Hindlimb muscle (tissue), 1 donor: Measurements from ENCODE around the gene GPC1. TPM values are rescaled to one million over a fixed set of nuclear protein-coding genes. Genes with fewer than 3 reads are reported as not detected.

ENCODE experiments used
- DNase-seq: peaks from one replicate; pipeline ENCODE4 v3.0.0-alpha.2; 2013
- polyA plus RNA-seq: library from polyadenylated mRNA; unstranded; fragments of 120-200 nt; gene quantifications from one replicate; pipeline ENCODE4 v1.2.1, GENCODE V29; 2013; ENCODE audit not compliant: insufficient read length

Gene GPC1
- polyA plus RNA-seq, 1 donor, result 149 TPM

- no peak for DNase-seq
Measured at GRCh38 chr2:240501531-240501991, 66.1 kb downstream of the GPC1 start.

- no peak for DNase-seq
Measured at GRCh38 chr2:240502059-240502429, 66.6 kb downstream of the GPC1 start.

- DNase-seq, result no peak
Measured at GRCh38 chr2:240502430-240503121, 67.1 kb downstream of the GPC1 start.

GRCh38 chr2:240503375-240503774 lies 67.9 kb downstream of the GPC1 start:
- DNase-seq, result no peak

DNA sequence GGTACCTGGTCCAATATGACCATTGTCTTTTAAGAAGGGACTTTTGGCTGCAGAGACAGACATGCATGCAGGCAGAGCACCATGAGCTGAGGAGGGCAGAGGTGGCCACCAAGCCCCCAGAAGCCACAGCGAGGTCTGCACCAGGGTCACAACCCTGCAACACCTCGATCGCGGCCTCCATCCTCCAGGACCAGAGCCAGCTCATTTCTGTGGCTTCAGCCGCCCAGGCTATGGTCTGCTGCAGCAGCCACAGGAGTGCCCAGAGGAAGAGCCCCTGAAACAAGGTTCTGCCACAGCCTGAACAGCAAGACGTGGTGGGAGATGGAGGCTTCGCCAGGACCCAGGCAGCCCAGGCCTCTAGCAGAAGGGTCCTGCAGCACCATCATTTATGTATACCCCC lies 68.4 kb downstream of the GPC1 start:
- no peak for DNase-seq

- no peak for DNase-seq
Measured at GRCh38 chr2:240505910-240506309, 70.4 kb downstream of the GPC1 start.

DNA sequence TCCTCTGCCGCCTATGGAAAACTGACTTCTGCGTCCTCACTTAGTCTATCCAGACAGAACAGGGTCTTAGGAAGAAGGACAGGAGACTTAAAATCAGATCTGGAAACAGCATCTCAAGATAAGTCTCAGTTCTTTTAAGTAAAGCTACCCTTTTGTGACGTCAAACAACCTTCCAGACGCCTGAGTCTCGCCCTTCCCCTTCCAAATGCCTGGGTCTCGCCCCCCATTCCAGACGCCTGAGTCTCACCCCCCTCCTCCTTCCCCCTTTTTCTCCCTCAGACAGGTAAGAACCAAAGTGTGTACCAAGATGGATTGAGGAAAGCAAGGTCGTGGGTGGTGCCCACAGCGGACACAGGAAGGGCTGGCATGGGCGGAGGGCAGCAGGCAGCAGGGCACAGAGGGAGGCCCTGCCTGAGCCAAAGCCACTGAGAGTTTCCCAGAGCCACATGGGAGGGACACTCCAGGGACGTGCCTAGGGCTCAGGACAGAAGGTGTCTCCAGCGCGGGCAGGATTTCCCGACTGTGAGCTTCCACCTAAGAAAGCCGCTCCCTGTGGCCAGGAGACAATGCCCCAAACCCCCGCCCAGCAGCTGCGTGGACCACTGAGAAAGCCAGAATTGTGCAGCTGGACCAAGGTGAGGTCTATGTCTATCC lies 71.1 kb downstream of the GPC1 start:
- DNase-seq, result no peak

- no peak for DNase-seq
Measured at GRCh38 chr2:240507060-240507777, 71.8 kb downstream of the GPC1 start.

- no peak for DNase-seq
Measured at GRCh38 chr2:240507778-240508251, 72.4 kb downstream of the GPC1 start.

GRCh38 chr2:240508832-240509545 lies 73.5 kb downstream of the GPC1 start:
- DNase-seq, result no peak

- no peak for DNase-seq
Measured at GRCh38 chr2:240509667-240510512, 74.4 kb downstream of the GPC1 start.

DNA sequence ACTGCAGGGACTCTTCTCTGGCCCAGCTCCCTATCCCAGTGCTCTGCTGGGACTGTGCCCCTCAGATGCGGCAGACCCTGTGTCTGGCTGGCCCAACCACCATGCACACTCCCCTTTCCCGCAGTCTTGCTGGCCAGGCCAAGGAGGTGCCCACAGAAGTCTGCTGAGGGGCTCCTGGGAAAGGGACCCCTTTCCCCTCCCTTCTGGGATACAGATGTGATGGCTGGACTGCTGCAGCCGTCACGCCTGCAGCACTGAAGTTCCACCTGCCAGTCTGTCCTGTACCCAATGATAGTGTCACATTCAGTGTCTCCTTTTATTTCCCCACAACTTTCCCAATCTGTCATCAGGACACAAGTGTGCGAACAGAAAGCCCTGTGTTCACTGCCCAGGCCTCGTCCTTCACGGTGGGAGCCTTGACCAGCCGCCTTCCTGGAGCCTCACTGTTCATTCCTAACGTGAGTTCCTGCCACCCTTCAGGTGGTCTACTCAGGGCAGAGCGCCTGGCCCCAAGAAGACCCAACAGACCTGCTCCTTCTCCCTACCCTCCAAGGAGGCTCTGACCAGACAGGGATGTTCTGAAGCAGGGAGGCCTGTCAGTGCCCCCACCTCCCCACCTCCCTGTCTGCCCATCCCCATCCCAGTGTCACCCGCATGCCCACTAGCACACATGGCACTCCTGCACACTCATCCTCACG lies 75.2 kb downstream of the GPC1 start:
- DNase-seq, result no peak

GRCh38 chr2:240511351-240512108 lies 76.1 kb downstream of the GPC1 start:
- DNase-seq, result no peak

DNA sequence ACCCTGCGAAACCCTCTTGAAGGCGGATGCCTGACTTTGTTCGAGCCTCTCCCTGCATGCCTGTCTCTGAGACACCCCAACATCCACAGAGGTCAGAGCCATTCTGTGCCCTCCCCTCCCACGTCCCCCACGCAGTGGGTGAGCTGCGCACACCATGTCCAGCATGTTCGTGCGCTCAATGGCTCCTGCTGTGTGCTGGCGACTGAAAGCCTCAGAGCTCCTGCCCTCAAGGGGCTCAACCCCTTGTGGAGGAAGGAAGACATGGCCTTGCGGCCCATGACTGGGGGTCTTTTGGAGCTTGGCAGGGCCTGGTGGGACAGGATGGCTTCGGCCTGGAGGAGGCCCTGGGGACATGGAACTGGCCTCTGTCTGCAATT lies 76.6 kb downstream of the GPC1 start:
- no peak for DNase-seq

- DNase-seq, result no peak
Measured at GRCh38 chr2:240512666-240513535, 77.4 kb downstream of the GPC1 start.

DNA sequence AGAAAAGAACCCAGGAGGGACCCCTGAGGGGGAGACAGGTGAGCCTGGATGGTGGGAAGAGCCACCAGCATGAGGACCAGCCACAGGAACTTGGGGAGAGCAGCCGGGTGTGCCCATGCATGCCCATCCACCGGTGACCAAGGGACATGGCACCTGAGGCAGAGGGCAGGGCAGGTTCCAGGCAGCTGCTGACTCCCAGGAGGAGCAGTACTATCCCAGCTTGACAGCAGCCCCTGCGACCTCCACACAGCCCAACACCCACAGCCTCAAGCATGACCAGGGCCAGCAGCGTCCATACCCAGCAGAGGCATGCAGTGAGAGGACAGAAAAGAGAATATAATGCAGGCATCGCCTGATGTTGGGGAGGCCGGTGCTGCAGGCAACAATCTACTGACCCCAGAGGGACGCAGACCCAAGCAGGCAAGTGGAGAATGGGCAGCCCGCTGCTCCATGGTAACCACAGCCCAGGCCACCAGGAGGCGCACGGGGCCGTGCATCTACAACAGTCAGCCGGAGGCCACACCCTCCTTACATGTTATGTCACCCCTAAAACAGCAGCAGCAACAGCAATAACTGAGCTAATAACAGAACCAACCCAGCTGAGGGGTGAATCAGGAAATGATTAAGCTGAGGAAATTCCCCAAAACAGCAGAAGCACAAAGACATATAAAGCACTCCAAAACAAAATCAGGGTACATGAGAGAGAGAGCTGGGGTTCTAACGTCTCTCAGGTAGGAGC lies 78.3 kb downstream of the GPC1 start:
- DNase-seq, result peak; percentile 62

DNA sequence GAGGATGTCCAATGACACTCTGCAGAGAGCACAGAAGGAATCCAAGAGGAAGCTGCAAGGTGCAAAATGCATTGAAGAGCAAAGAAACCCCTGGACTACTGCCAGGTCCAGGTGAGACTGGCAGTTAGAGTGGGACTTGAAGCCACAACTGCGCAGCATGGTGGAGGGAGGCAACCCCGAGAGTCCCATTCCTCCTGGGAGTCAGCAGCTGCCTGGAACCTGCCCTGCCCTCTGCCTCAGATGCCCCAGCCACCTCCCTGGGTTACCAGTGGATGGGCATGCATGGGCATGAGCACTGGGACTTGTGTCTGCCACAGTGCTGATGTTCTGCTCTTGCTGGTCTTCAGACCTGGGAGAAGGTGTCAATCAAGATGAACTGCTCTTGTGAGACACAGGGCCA lies 79.2 kb downstream of the GPC1 start:
- DNase-seq, result no peak

- DNase-seq, result no peak
Measured at GRCh38 chr2:240517342-240517741, 81.9 kb downstream of the GPC1 start.
